Upper lobe of right lung (tissue), 1 donor: ENCODE results near the gene NIT2. TPM values are rescaled to one million over a fixed set of nuclear protein-coding genes. Genes with fewer than 3 reads are reported as not detected.
A peak's percentile ranks its signal among the peaks of the same experiment; 100 is the strongest.

Experiments
- ATAC-seq: fragments of 200-7000 bp; cut with Tn5 transposase; one replicate; pipeline ENCODE4 v1.9.1; 2020; ENCODE audit warnings: mild to moderate bottlenecking, moderate library complexity
- DNase-seq: peaks from one replicate; pipeline ENCODE4 v3.0.0-alpha.2; 2020
- H3K27ac ChIP-seq: fragments of 200-600 bp; one replicate; pipeline ENCODE4 v1.8.0; 2022
- H3K27me3 ChIP-seq: fragments of 200-600 bp; one replicate; pipeline ENCODE4 v1.8.0; 2022; ENCODE audit warnings: mild to moderate bottlenecking
- H3K36me3 ChIP-seq: fragments of 200-600 bp; one replicate; pipeline ENCODE4 v1.8.0; 2022
- H3K4me1 ChIP-seq: fragments of 200-600 bp; one replicate; pipeline ENCODE4 v1.8.0; 2022
- H3K4me3 ChIP-seq: fragments of 200-600 bp; one replicate; pipeline ENCODE4 v1.8.0; 2022; ENCODE audit warnings: mild to moderate bottlenecking
- H3K9me3 ChIP-seq: fragments of 200-600 bp; one replicate; pipeline ENCODE4 v1.8.0; 2022
- CTCF ChIP-seq: fragments of 200-600 bp; IDR thresholded peaks from one replicate; pipeline ENCODE4 v1.8.0; 2022; ENCODE audit warnings: antibody characterized with exemption
- intact Hi-C: fragments of 100-400 bp; cut with DNase I; formaldehyde crosslinking; loops from one replicate; pipeline ENCODE4 v1.11.0; 2022
- total RNA-seq: library from RNA; stranded (reverse); fragmentation: NEBNext Ultra II Directional; extraction: Animal tissue kit (Norgen Biotek cat#: 25700); gene quantifications from one replicate; pipeline ENCODE4 v1.2.1, GENCODE V29; 2021
- donor health status: DM: no; HTN: yes; CAD: no; lungs with severe emphysema.

NIT2 gene
- total RNA-seq, 1 donor from 2014 or later: 31.1 TPM

DNA sequence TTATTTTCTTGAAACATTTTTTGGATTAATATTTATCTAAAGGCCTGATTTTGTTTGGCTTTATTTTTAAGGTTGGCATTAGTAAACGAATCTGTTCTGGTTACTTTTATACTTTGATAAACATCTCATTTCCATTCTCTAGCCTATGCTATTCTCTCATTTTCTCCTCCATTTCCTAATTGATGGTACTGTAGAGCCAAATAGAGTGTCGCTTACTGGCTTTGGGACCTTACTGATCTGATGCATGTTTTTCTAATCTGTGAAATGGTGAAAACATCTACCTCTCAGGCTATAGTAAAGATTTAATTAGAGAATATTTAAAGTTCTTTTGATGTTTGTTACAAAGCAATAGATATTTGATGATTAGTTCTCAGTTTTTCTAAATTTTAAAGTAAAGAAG, 68.3 kb downstream of the NIT2 start:
- Histone ChIP-seq H3K9me3 (no peaks in the 10 kb centered on the region), H3K27ac (no peak overlapping the region), H3K4me3 (peak overlapping the region; percentile 98), H3K4me1 (peaks cover 39% of the 10 kb centered on the region), H3K27me3 (no peaks in the 10 kb centered on the region), H3K36me3 (no peaks in the 10 kb centered on the region)
- DNase-seq (no peak), ATAC-seq (no peak)
- TF ChIP-seq CTCF: no peak
- intact Hi-C loops: no loop called here

- Histone ChIP-seq H3K36me3 (no peaks in the 10 kb centered on the region), H3K27me3 (no peaks in the 10 kb centered on the region), H3K4me1 (peaks cover 37% of the 10 kb centered on the region), H3K4me3 (peak overlapping the region; percentile 98), H3K9me3 (no peaks in the 10 kb centered on the region), H3K27ac (no peak overlapping the region)
- DNase-seq: no peak
- ATAC-seq: no peak
- intact Hi-C loops: no loop called here
- TF ChIP-seq CTCF: no peak
Observed at GRCh38 chr3:100403362-100404249, 69.0 kb downstream of the NIT2 start.

- no peak for DNase-seq
- intact Hi-C loops: no loop called here
- no peak overlapping the region for H3K27ac ChIP-seq
- no peaks in the 10 kb centered on the region for H3K9me3 ChIP-seq
- H3K4me3 ChIP-seq: no peak overlapping the region
- H3K4me1 ChIP-seq: peaks cover 31% of the 10 kb centered on the region
- H3K27me3 ChIP-seq: no peaks in the 10 kb centered on the region
- ATAC-seq: no peak
- TF ChIP-seq CTCF: no peak
- H3K36me3 ChIP-seq: no peaks in the 10 kb centered on the region
Observed at GRCh38 chr3:100404250-100404548, 69.6 kb downstream of the NIT2 start.

- Histone ChIP-seq H3K4me3 (no peak overlapping the region), H3K27me3 (no peaks in the 10 kb centered on the region), H3K4me1 (peaks cover 18% of the 10 kb centered on the region), H3K36me3 (no peaks in the 10 kb centered on the region), H3K27ac (no peak overlapping the region), H3K9me3 (peaks cover 3% of the 10 kb centered on the region)
- TF ChIP-seq CTCF: no peak
- no peak for DNase-seq
- no peak for ATAC-seq
- intact Hi-C loops: no loop called here
Observed at GRCh38 chr3:100407164-100407563, 72.6 kb downstream of the NIT2 start.

GRCh38 chr3:100407977-100408532, 73.5 kb downstream of the NIT2 start:
- H3K9me3 ChIP-seq: peaks cover 3% of the 10 kb centered on the region
- no peak for DNase-seq
- H3K36me3 ChIP-seq: no peaks in the 10 kb centered on the region
- TF ChIP-seq CTCF: no peak
- no peak overlapping the region for H3K27ac ChIP-seq
- peaks cover 10% of the 10 kb centered on the region for H3K4me1 ChIP-seq
- no peaks in the 10 kb centered on the region for H3K27me3 ChIP-seq
- ATAC-seq: no peak
- intact Hi-C loops: no loop called here
- H3K4me3 ChIP-seq: no peak overlapping the region

Other genes with a start within 250 kb of the NIT2 start
- 43.2 TPM for gene FILIP1L, start 220.3 kb upstream of the NIT2 start, total RNA-seq
- 47.4 TPM for gene TBC1D23, start 73.8 kb upstream of the NIT2 start, total RNA-seq
- 29.6 TPM for gene TOMM70, start 66.3 kb downstream of the NIT2 start, total RNA-seq
- gene LNP1, start 66.8 kb downstream of the NIT2 start, total RNA-seq: 1.9 TPM
- gene TMEM45A, start 157.9 kb downstream of the NIT2 start, total RNA-seq: 15.9 TPM